ENCODE results near the gene TRMT6. TPM values are rescaled to one million over a fixed set of nuclear protein-coding genes. Genes with fewer than 3 reads are reported as not detected.

Gene TRMT6
- total and polyA plus RNA-seq, 4 donors: 3.1 to 6.2 (median 4.0) TPM

- Histone ChIP-seq H3K27me3 (ENCODE audit: control insufficient read depth in 4 of 4, insufficient read depth in 4 of 4, low read length in 3 of 4) (no peaks in the 10 kb centered on the region), H3K9ac (ENCODE audit: low read depth in 1 of 2, low read length in 2 of 2) (no peak overlapping the region), H3K4me1 (ENCODE audit: control insufficient read depth in 4 of 4, insufficient read depth in 4 of 4, low read length in 3 of 4) (no peaks in the 10 kb centered on the region), H3K4me3 (ENCODE audit: low read depth in 1 of 3, low read length in 3 of 3) (no peak overlapping the region), H3K27ac (ENCODE audit: low read depth in 1 of 2, low read length in 2 of 2) (no peak overlapping the region), H3K36me3 (ENCODE audit: control insufficient read depth in 4 of 4, insufficient read depth in 3 of 4, low read depth in 1 of 4, low read length in 3 of 4) (peaks cover 0 to 6% (median 2%) of the 10 kb centered on the region in 4 donors), H3K9me3 (ENCODE audit: control insufficient read depth in 4 of 4, low read length in 3 of 4) (no peaks in the 10 kb centered on the region)
- WGBS: 96% methylated on average over 3 of the region's 3 CpGs
- DNase-seq (ENCODE audit: low spot score): no peak
- TF ChIP-seq SP1 (IDR thresholded peaks at IDR 0.05): no peak
- TF ChIP-seq, protein P1, sequence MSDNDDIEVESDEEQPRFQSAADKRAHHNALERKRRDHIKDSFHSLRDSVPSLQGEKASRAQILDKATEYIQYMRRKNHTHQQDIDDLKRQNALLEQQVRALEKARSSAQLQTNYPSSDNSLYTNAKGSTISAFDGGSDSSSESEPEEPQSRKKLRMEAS (IDR thresholded peaks at IDR 0.05): no peak
- no peak for TF ChIP-seq TAF1 (conservative IDR thresholded peaks at IDR 0.05)
- TF ChIP-seq YY1 (IDR thresholded peaks at IDR 0.05): no peak
- TF ChIP-seq HNF4G (IDR thresholded peaks at IDR 0.05): no peak
- TF ChIP-seq ZBTB33 (IDR thresholded peaks at IDR 0.05): no peak
- no peak for TF ChIP-seq FOXA1 (IDR thresholded peaks at IDR 0.05)
- no peak for TF ChIP-seq RAD21 (IDR thresholded peaks at IDR 0.05)
Measured at GRCh38 chr20:5990946-5991345, 40.6 kb upstream of the TRMT6 start.

- Histone ChIP-seq H3K36me3 (ENCODE audit: control insufficient read depth in 4 of 4, insufficient read depth in 3 of 4, low read depth in 1 of 4, low read length in 3 of 4) (peaks cover 0 to 6% (median 1%) of the 10 kb centered on the region in 4 donors), H3K27ac (ENCODE audit: low read depth in 1 of 2, low read length in 2 of 2) (no peak overlapping the region), H3K4me1 (ENCODE audit: control insufficient read depth in 4 of 4, insufficient read depth in 4 of 4, low read length in 3 of 4) (no peaks in the 10 kb centered on the region), H3K27me3 (ENCODE audit: control insufficient read depth in 4 of 4, insufficient read depth in 4 of 4, low read length in 3 of 4) (no peaks in the 10 kb centered on the region), H3K9ac (ENCODE audit: low read depth in 1 of 2, low read length in 2 of 2) (no peak overlapping the region), H3K9me3 (ENCODE audit: control insufficient read depth in 4 of 4, low read length in 3 of 4) (no peaks in the 10 kb centered on the region), H3K4me3 (ENCODE audit: low read depth in 1 of 3, low read length in 3 of 3) (no peak overlapping the region)
- TF ChIP-seq CTCF (IDR thresholded peaks at IDR 0.05; ENCODE audit: low read depth, low read length, missing input control) (no peak), FOXA2 (IDR thresholded peaks at IDR 0.05) (no peak), HNF4G (IDR thresholded peaks at IDR 0.05) (no peak), HNF4A (conservative IDR thresholded peaks at IDR 0.05) (no peak), GABPA (IDR thresholded peaks at IDR 0.05 in 1 of 2, conservative IDR thresholded peaks at IDR 0.05 in 1 of 2) (no peak), NR2F2 (IDR thresholded peaks at IDR 0.05) (no peak), RAD21 (IDR thresholded peaks at IDR 0.05) (no peak), SP1 (IDR thresholded peaks at IDR 0.05) (no peak), JUND (IDR thresholded peaks at IDR 0.05) (no peak), ZBTB33 (IDR thresholded peaks at IDR 0.05) (no peak), TAF1 (conservative IDR thresholded peaks at IDR 0.05) (no peak)
- WGBS: 96% methylated on average over 1 of the region's 1 CpG
- no peak for DNase-seq (ENCODE audit: low spot score)
Measured at GRCh38 chr20:5989539-5989938, 39.2 kb upstream of the TRMT6 start.
